ENCODE results near the gene BCL2L15. TPM values are rescaled to one million over a fixed set of nuclear protein-coding genes. Genes with fewer than 3 reads are reported as not detected.

Gene BCL2L15
- total RNA-seq (under 1 TPM; 0.17 to 0.70 TPM), polyA plus RNA-seq (under 1 TPM; 0.04 to 0.06 TPM)

- DNase-seq (ENCODE audit: low spot score): no peak
- WGBS: 68% methylated on average over 6 of the region's 6 CpGs
- TF ChIP-seq, protein P1, sequence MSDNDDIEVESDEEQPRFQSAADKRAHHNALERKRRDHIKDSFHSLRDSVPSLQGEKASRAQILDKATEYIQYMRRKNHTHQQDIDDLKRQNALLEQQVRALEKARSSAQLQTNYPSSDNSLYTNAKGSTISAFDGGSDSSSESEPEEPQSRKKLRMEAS (IDR thresholded peaks at IDR 0.05): no peak
- no peak for TF ChIP-seq GABPA (IDR thresholded peaks at IDR 0.05 in 1 of 2, conservative IDR thresholded peaks at IDR 0.05 in 1 of 2)
- TF ChIP-seq, protein P2, sequence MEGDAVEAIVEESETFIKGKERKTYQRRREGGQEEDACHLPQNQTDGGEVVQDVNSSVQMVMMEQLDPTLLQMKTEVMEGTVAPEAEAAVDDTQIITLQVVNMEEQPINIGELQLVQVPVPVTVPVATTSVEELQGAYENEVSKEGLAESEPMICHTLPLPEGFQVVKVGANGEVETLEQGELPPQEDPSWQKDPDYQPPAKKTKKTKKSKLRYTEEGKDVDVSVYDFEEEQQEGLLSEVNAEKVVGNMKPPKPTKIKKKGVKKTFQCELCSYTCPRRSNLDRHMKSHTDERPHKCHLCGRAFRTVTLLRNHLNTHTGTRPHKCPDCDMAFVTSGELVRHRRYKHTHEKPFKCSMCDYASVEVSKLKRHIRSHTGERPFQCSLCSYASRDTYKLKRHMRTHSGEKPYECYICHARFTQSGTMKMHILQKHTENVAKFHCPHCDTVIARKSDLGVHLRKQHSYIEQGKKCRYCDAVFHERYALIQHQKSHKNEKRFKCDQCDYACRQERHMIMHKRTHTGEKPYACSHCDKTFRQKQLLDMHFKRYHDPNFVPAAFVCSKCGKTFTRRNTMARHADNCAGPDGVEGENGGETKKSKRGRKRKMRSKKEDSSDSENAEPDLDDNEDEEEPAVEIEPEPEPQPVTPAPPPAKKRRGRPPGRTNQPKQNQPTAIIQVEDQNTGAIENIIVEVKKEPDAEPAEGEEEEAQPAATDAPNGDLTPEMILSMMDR (IDR thresholded peaks at IDR 0.05; ENCODE audit: low read depth, low read length, missing input control): no peak
- TF ChIP-seq SP1 (IDR thresholded peaks at IDR 0.05): no peak
- TF ChIP-seq FOXA2 (IDR thresholded peaks at IDR 0.05): no peak
- no peak for TF ChIP-seq HNF4G (IDR thresholded peaks at IDR 0.05)
- no peak for TF ChIP-seq EGR1 (IDR thresholded peaks at IDR 0.05; ENCODE audit: low read depth in 2 of 2)
- no peak for TF ChIP-seq REST (IDR thresholded peaks at IDR 0.05)
- no peak for TF ChIP-seq FOXA1 (IDR thresholded peaks at IDR 0.05)
- TF ChIP-seq RAD21 (IDR thresholded peaks at IDR 0.05): no peak
- Histone ChIP-seq H3K9ac (ENCODE audit: low read depth in 1 of 2, low read length in 2 of 2) (no peak within 1 kb of the TSS), H3K27me3 (ENCODE audit: control insufficient read depth in 4 of 4, insufficient read depth in 4 of 4, low read length in 3 of 4) (no peaks in the 10 kb centered on the region), H3K4me3 (ENCODE audit: low read depth in 1 of 3, low read length in 3 of 3) (no peak within 1 kb of the TSS), H3K36me3 (ENCODE audit: control insufficient read depth in 4 of 4, insufficient read depth in 3 of 4, low read depth in 1 of 4, low read length in 3 of 4) (no peaks in the 10 kb centered on the region), H3K4me1 (ENCODE audit: control insufficient read depth in 4 of 4, insufficient read depth in 4 of 4, low read length in 3 of 4) (no peaks in the 10 kb centered on the region), H3K9me3 (ENCODE audit: control insufficient read depth in 4 of 4, low read length in 3 of 4) (no peaks in the 10 kb centered on the region), H3K27ac (ENCODE audit: low read depth in 1 of 2, low read length in 2 of 2) (no peak within 1 kb of the TSS)
Observed at GRCh38 chr1:113887402-113888175, at the start of gene BCL2L15. Gene BCL2L15, minus strand, starts transcription at chr1:113887581. Its CDS starts 206 bp downstream, at chr1:113887375.

DNA sequence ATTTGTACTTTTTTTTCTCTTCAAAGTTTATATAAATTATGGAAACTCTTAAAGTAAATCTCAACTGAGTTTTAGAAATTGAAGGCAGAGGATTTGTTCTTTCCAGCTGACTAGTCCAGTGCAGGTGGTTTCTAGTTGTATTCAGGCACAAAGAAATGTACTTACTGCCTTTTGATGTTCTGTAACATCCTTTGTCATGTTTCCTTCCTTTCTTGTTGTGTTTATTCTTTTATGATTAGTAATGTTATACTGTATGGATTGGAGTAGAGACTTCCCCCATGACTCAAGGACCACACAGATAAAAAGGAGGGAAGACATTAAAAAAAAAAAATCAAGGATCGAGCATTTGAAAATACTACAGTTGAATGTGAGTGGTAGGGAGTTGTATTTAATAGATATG is 49.8 kb upstream of the BCL2L15 start:
- no peak for DNase-seq (ENCODE audit: low spot score)
- Histone ChIP-seq H3K4me3 (ENCODE audit: low read depth in 1 of 3, low read length in 3 of 3) (no peak overlapping the region), H3K4me1 (ENCODE audit: control insufficient read depth in 4 of 4, insufficient read depth in 4 of 4, low read length in 3 of 4) (peaks cover 9 to 35% (median 29%) of the 10 kb centered on the region in 4 donors), H3K27me3 (ENCODE audit: control insufficient read depth in 4 of 4, insufficient read depth in 4 of 4, low read length in 3 of 4) (no peaks in the 10 kb centered on the region), H3K27ac (ENCODE audit: low read depth in 1 of 2, low read length in 2 of 2) (no peak overlapping the region), H3K36me3 (ENCODE audit: control insufficient read depth in 4 of 4, insufficient read depth in 3 of 4, low read depth in 1 of 4, low read length in 3 of 4) (peaks cover 0 to 9% (median 2%) of the 10 kb centered on the region in 4 donors), H3K9ac (ENCODE audit: low read depth in 1 of 2, low read length in 2 of 2) (no peak overlapping the region), H3K9me3 (ENCODE audit: control insufficient read depth in 4 of 4, low read length in 3 of 4) (no peaks in the 10 kb centered on the region)
- 84% methylated on average over 1 of the region's 1 CpG for WGBS
- TF ChIP-seq YY1 (IDR thresholded peaks at IDR 0.05): no peak
- TF ChIP-seq TAF1 (conservative IDR thresholded peaks at IDR 0.05): no peak
- TF ChIP-seq FOXA2 (IDR thresholded peaks at IDR 0.05): no peak
- no peak for TF ChIP-seq RAD21 (IDR thresholded peaks at IDR 0.05)
- TF ChIP-seq, protein P3, sequence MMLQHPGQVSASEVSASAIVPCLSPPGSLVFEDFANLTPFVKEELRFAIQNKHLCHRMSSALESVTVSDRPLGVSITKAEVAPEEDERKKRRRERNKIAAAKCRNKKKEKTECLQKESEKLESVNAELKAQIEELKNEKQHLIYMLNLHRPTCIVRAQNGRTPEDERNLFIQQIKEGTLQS (IDR thresholded peaks at IDR 0.05): no peak
- TF ChIP-seq, protein P2 (IDR thresholded peaks at IDR 0.05; ENCODE audit: low read depth, low read length, missing input control): no peak

Measured in liver (tissue), 9 donors.